Measurements from ENCODE around the gene P2RY11. TPM values are rescaled to one million over a fixed set of nuclear protein-coding genes. Genes with fewer than 3 reads are reported as not detected.

P2RY11 gene
- total and polyA plus RNA-seq, 2 of the 4 experiments (the other 2 are of a cell fraction): 0.54 to 4.5 TPM

DNA sequence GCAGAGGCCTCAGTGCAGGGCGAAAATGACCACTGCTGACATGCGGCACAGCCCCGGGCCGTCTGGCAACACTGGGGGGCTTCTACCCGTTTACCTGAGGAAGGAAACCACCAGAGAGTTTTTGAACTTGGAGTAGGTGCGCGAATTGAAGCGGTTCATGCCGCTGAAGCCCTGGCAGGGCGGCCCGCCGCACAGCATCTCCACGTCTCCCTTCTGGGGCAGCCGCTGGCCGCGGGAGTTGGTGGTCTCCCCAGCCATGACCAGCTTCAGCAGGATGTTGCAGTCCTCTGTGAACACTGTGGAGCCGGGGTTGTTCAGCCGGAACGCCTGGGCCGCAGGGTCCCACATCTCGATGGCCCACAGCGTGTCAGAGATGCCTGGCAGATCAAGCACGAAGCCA, 28.5 kb downstream of the P2RY11 start:
- POLR2A ChIA-PET (ENCODE audit: unreplicated experiment): no interaction called here
- H3K9me3 ChIP-seq (ENCODE audit: control insufficient read depth, insufficient read depth, low read length): no peaks in the 10 kb centered on the region
- H3K79me1 ChIP-seq (ENCODE audit: low read depth in 1 of 2, low read length in 2 of 2): peaks cover 10 to 11% of the 10 kb centered on the region in 2 experiments; a peak in 3 of 4 replicates
- no peak overlapping the region for H4K5ac ChIP-seq (ENCODE audit: low read depth, low read length)
- peaks cover 4% of the 10 kb centered on the region; the same call in 1 of the 2 replicates for H4K20me1 ChIP-seq (ENCODE audit: insufficient read depth, low read length)
- in situ Hi-C loops (cut with MboI; ENCODE audit: low sequenced_read_pairs) (no loop called here), intact Hi-C loops (cut with micrococcal nuclease) (no loop called here), dilution Hi-C loops (cut with HindIII; ENCODE audit: low sequenced_read_pairs, unreplicated experiment) (no loop called here)
- WGBS, 2 experiments (ENCODE audit: extremely low coverage in 2 of 2, insufficient read length in 1 of 2): 100% methylated on average over 12 of the region's 23 CpGs; no CpG with 5 or more reads in 1 of the 2 experiments
- no peak for TF ChIP-seq SMC3 (IDR thresholded peaks at IDR 0.05; ENCODE audit: low read depth, low read length)
- TF ChIP-seq FOS (IDR thresholded peaks at IDR 0.05; ENCODE audit: low read depth, low read length): no peak
- TF ChIP-seq, protein P1, sequence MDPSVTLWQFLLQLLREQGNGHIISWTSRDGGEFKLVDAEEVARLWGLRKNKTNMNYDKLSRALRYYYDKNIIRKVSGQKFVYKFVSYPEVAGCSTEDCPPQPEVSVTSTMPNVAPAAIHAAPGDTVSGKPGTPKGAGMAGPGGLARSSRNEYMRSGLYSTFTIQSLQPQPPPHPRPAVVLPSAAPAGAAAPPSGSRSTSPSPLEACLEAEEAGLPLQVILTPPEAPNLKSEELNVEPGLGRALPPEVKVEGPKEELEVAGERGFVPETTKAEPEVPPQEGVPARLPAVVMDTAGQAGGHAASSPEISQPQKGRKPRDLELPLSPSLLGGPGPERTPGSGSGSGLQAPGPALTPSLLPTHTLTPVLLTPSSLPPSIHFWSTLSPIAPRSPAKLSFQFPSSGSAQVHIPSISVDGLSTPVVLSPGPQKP (IDR thresholded peaks at IDR 0.05; ENCODE audit: borderline replicate concordance, low read depth, low read length): no peak
- no peak overlapping the region for H2AK5ac ChIP-seq (ENCODE audit: low read depth, low read length)
- H3K56ac ChIP-seq (ENCODE audit: extremely low read depth, insufficient read depth, low read length): no peak overlapping the region
- no peak overlapping the region for H3K23ac ChIP-seq (ENCODE audit: low read depth, low read length)
- CTCF ChIA-PET: no interaction called here
- peaks cover 84% of the 10 kb centered on the region for H3K36me3 ChIP-seq (ENCODE audit: control insufficient read depth, insufficient read depth, low read length)
- no peaks in the 10 kb centered on the region for H3K9me1 ChIP-seq (ENCODE audit: insufficient read depth, low read length)
- no peak overlapping the region for H2BK15ac ChIP-seq (ENCODE audit: low read depth, low read length)
- no peak for ATAC-seq (ENCODE audit: low read depth)
- H3K4me1 ChIP-seq (ENCODE audit: control insufficient read depth, insufficient read depth, low read length): no peaks in the 10 kb centered on the region
- no peak overlapping the region for H3K9ac ChIP-seq (ENCODE audit: low read depth, low read length)
- H4K91ac ChIP-seq (ENCODE audit: insufficient read depth, low read depth, low read length): no peak overlapping the region
- no peak for DNase-seq
- no peak overlapping the region for H3K14ac ChIP-seq (replicated peaks; ENCODE audit: low read depth, low read length)
- no peaks in the 10 kb centered on the region for H3K27me3 ChIP-seq (ENCODE audit: control insufficient read depth, insufficient read depth, low read length)
- H2BK20ac ChIP-seq (ENCODE audit: low read depth, low read length): no peak overlapping the region
- no peak overlapping the region for H2AK9ac ChIP-seq (replicated peaks; ENCODE audit: low read depth, low read length, poor library complexity)
- H3K4me2 ChIP-seq (ENCODE audit: low read depth, low read length): no peak overlapping the region
- no TSS peak for BruUV-seq (replicated peaks)
- H3K18ac ChIP-seq (ENCODE audit: low read depth, low read length): no peak overlapping the region
- no peak overlapping the region for H2BK5ac ChIP-seq (ENCODE audit: low read depth, low read length, poor library complexity, severe bottlenecking)
- no peak overlapping the region for H3K4me3 ChIP-seq (ENCODE audit: insufficient read depth, low read depth, low read length)
- H4K8ac ChIP-seq (ENCODE audit: low read depth in 2 of 2, low read length in 2 of 2): no peak overlapping the region
- no peak overlapping the region for H3K4ac ChIP-seq (ENCODE audit: low read depth, low read length)
- H2AFZ ChIP-seq (replicated peaks; ENCODE audit: low read length, poor library complexity): no peak overlapping the region
- H2BK120ac ChIP-seq (ENCODE audit: low read depth, low read length): no peak overlapping the region
- H3K27ac ChIP-seq (ENCODE audit: insufficient read depth, low read length): no peak overlapping the region

Measured in IMR-90 (cell line).